Type B pancreatic cell (in vitro differentiated cells): Measurements from ENCODE around the gene HPCAL1. TPM values are rescaled to one million over a fixed set of nuclear protein-coding genes. Genes with fewer than 3 reads are reported as not detected.

Experiments
- DNase-seq: peaks from one replicate; pipeline ENCODE4 v3.0.0; 2021; ENCODE audit warnings: mixed read lengths; ENCODE audit not compliant: unreplicated experiment; ENCODE audit errors: extremely low spot score
- H3K27ac Mint-ChIP-seq: 2 replicates; pipeline ENCODE4 v1.8.0; 2021; ENCODE audit warnings: mild to moderate bottlenecking, mixed read lengths
- H3K27me3 Mint-ChIP-seq: 2 replicates; pipeline ENCODE4 v1.8.0; 2021; ENCODE audit warnings: mixed read lengths
- H3K36me3 Mint-ChIP-seq: 2 replicates; pipeline ENCODE4 v1.8.0; 2021; ENCODE audit warnings: mixed read lengths
- H3K4me1 Mint-ChIP-seq: one replicate; pipeline ENCODE4 v1.8.0; 2021; ENCODE audit warnings: mixed read lengths; ENCODE audit not compliant: unreplicated experiment
- H3K4me3 Mint-ChIP-seq: 2 replicates; pipeline ENCODE4 v1.8.0; 2021; ENCODE audit warnings: mild to moderate bottlenecking, mixed read lengths
- H3K9me3 Mint-ChIP-seq: 2 replicates; pipeline ENCODE4 v1.8.0; 2021; ENCODE audit warnings: mixed read lengths
- CTCF ChIP-seq: fragments of 200-600 bp; sonication (generic); conservative IDR thresholded peaks from 2 replicates; pipeline ENCODE4 v1.5.0; 2021; ENCODE audit warnings: antibody characterized with exemption, mild to moderate bottlenecking
- total RNA-seq: library from RNA; stranded (reverse); gene quantifications from 2 replicates; pipeline ENCODE4 v1.2.1, GENCODE V29; 2021; ENCODE audit warnings: low replicate concordance

Gene HPCAL1
- total RNA-seq, 1 donor from 2014 or later, result 17.8 TPM

- no peak for DNase-seq
- peaks cover 4% of the 10 kb centered on the region for H3K36me3 Mint-ChIP-seq
- no peak overlapping the region for H3K4me3 Mint-ChIP-seq
- TF ChIP-seq CTCF, result no peak
- H3K27ac Mint-ChIP-seq, result no peak overlapping the region
- no peaks in the 10 kb centered on the region for H3K9me3 Mint-ChIP-seq
- no peaks in the 10 kb centered on the region for H3K27me3 Mint-ChIP-seq
- peaks cover 7% of the 10 kb centered on the region for H3K4me1 Mint-ChIP-seq
Measured at GRCh38 chr2:10317646-10318045, 14.9 kb downstream of the HPCAL1 start.

GRCh38 chr2:10318345-10318744 lies 15.6 kb downstream of the HPCAL1 start:
- Mint-ChIP-seq H3K9me3 (no peaks in the 10 kb centered on the region), H3K27ac (no peak overlapping the region), H3K4me1 (peaks cover 7% of the 10 kb centered on the region), H3K27me3 (no peaks in the 10 kb centered on the region), H3K4me3 (no peak overlapping the region), H3K36me3 (peaks cover 4% of the 10 kb centered on the region)
- TF ChIP-seq CTCF, result no peak
- no peak for DNase-seq

GRCh38 chr2:10319892-10320574 lies 17.3 kb downstream of the HPCAL1 start:
- H3K4me1 Mint-ChIP-seq, result peaks cover 17% of the 10 kb centered on the region
- DNase-seq, result no peak
- no peak for TF ChIP-seq CTCF
- no peak overlapping the region for H3K27ac Mint-ChIP-seq
- H3K4me3 Mint-ChIP-seq, result no peak overlapping the region
- no peaks in the 10 kb centered on the region for H3K27me3 Mint-ChIP-seq
- H3K9me3 Mint-ChIP-seq, result no peaks in the 10 kb centered on the region
- H3K36me3 Mint-ChIP-seq, result peaks cover 4% of the 10 kb centered on the region

- TF ChIP-seq CTCF, result no peak
- Mint-ChIP-seq H3K27ac (no peak overlapping the region), H3K4me1 (peaks cover 17% of the 10 kb centered on the region), H3K27me3 (no peaks in the 10 kb centered on the region), H3K9me3 (no peaks in the 10 kb centered on the region), H3K36me3 (peaks cover 4% of the 10 kb centered on the region), H3K4me3 (no peak overlapping the region)
- DNase-seq, result no peak
Measured at GRCh38 chr2:10320575-10320931, 17.8 kb downstream of the HPCAL1 start.

GRCh38 chr2:10320933-10321332 lies 18.2 kb downstream of the HPCAL1 start:
- no peaks in the 10 kb centered on the region for H3K9me3 Mint-ChIP-seq
- H3K36me3 Mint-ChIP-seq, result peaks cover 4% of the 10 kb centered on the region
- H3K27ac Mint-ChIP-seq, result no peak overlapping the region
- peaks cover 19% of the 10 kb centered on the region for H3K4me1 Mint-ChIP-seq
- no peak for DNase-seq
- no peaks in the 10 kb centered on the region for H3K27me3 Mint-ChIP-seq
- TF ChIP-seq CTCF, result no peak
- no peak overlapping the region for H3K4me3 Mint-ChIP-seq

- Mint-ChIP-seq H3K4me1 (peaks cover 17% of the 10 kb centered on the region), H3K27ac (no peak overlapping the region), H3K4me3 (no peak overlapping the region), H3K36me3 (peaks cover 4% of the 10 kb centered on the region), H3K9me3 (no peaks in the 10 kb centered on the region), H3K27me3 (no peaks in the 10 kb centered on the region)
- no peak for DNase-seq
- TF ChIP-seq CTCF, result no peak
Measured at GRCh38 chr2:10321622-10322021, 18.9 kb downstream of the HPCAL1 start.
